ENCODE data around the gene ING2.
"Not testable (repeated sequence)": the region's sequence is repeated elsewhere in the genome, so short reads cannot be mapped to it uniquely, and the experiment has no call there.

The ING2 gene

DNA sequence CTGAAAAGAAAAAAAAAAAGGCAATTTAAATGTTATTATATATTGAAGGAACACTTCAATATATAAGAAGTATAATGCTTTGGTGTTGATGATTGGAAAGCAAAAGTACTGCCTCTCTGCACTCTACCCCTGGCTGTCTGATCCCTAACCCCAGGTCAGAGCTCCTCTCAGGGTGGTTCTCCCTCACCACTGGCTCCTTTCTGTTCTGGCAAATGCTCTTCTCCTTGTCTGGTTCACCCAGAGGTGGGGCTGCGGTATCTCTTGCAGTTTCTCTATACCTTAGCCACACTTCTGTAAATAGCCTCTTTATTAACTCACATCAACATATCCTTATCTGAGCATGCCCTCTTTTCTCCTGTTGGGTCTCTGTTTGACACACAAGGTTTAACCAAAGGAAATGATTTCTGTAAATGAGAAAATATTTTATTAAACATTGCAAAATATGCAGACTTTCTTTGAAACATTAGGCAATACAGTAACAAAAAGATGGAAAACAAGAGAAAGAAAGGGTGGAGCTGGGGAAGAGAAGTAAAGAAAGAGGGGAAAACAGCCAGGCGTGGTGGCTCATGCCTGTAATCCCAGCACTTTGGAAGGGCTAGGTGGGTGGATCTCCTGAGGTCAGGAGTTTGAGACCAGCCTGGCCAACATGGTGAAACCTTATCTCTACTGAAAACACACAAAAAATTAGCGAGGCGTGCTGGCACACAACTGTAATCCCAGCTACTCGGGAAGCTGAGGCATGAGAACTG is 45.7 kb downstream of the ING2 start:
- DNase-seq: no peak

DNA sequence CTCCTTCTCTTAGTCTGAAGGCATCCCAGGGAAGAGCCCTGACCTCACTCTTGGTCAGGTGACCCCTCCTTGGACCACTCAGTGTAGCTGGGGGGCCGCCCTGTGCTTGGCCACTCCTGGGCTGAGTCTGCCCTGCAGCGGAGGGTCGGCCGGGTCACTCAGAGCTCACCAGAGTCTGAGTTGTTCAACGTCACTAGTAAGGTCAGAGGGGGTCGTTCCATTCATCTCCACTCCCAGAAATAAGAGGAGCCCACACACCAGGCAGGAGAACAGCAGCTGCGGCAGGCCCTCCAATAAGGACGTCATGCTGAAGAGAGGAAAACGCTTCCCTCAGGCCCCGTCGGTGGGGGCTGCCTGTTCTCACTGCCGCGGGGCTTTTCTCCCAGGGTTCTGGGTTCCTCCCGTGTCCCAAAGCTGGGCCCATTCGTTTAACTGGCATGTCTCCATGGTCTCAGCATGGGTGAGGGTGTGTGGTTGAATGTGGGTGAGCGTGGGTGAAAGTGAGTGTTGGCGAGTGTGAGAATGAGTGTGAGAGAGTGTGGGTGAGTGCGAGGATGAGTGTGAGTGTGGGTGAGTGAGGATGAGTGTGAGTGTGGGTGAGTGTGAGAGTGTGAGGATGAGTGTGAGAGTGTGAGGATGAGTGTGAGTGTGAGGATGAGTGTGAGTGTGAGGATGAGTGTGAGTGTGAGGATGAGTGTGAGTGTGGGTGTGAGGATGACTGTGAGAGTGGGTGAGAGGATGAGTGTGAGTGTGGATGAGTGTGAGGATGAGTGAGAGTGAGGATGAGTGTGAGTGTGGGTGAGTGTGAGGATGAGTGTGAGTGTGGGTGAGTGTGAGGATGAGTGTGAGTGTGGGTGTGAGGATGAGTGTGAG is 47.7 kb downstream of the ING2 start:
- DNase-seq: no peak

DNA sequence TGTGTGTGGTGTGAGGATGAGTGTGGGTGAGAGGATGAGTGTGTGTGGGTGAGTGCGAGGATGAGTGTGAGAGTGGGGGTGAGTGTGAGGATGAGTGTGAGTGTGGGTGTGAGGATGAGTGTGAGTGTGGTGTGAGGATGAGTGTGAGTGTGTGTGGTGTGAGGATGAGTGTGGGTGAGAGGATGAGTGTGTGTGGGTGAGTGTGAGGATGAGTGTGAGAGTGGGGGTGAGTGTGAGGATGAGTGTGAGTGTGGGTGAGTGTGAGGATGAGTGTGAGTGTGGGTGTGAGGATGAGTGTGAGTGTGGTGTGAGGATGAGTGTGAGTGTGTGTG is 48.3 kb downstream of the ING2 start:
- not testable (repeated sequence) for DNase-seq

DNA sequence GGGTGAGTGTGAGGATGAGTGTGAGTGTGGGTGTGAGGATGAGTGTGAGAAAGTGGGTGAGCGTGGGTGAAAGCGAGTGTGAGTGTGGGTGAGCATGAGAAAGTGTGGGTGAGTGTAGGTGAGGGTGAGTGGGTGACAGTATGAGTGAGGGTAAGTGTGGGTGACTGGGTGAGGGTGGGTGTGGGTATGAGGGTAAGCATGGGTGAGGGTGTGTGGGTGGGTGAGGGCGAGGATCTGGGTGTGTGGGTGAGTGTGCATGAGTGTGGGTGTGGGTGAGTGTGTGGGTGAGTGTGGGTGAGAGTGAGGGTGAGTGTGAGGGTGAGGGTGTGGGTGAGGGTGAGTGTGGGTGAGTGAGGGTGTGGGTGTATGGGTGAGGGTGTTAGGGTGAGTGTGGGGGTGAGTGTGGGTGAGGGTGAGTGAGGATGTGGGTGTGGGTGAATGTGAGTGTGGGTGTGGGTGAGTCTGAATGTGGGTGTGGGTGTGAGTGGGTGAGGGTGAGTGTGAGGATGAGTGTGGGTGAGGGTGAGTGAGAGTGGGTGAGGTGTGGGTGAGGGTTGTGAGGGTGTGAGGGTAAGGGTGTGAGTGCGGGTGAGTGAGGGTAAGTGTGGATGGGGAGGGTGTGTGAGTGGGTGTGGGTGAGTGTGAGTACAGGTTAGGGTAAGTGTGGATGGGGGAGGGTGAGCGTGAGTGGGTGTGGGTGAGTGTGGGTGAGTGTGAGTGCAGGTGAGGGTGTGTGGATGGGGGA is 48.9 kb downstream of the ING2 start:
- DNase-seq: no peak

DNA sequence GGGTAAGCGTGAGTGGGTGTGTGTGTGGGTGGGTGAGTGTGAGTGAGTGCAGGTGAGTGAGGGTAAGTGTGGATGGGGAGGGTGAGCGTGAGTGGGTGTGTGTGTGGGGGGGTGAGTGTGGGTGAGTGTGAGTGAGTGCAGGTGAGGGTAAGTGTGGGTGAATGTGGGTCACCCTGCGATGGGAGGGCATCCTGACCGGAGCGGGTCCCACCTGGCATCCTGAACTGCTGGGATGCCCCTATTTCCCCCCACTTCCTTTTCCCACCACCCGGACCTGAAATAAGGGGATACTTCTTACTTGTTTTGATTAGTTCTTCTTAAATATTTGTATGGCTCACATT is 49.5 kb downstream of the ING2 start:
- DNase-seq: no peak

DNA sequence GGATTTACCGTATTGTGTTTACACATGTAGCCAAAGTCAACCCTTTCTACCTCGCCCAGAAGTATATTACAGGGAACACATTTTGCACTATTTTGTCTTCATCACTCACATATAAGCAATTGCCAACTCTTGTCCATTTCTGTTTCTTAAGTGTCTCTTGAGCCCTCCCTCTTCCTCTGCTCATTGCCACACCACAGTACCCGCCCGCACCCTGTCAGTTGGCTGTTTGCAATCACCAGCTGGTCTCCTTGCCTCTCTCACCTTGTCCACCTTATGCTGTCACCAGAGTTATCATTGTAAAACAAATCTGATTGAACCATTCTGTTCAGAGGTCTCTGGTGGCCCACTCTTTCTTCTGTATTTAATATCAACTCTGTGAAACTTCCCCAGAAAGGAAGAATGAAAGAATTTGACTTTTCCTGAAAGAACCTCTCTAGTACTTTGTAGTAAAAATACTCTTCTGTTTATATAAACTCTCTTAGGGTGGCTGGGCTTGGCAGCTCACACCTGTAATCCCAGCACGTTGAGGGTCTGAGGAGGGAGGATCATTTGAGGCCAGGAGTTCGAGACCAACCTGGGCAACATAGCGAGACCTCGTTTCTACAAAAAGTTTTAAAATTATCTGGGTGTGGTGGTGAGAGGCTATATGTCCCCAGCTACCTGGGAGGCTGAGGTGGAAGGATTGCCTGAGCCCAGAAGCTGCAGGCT is 50.2 kb downstream of the ING2 start:
- no peak for DNase-seq

DNA sequence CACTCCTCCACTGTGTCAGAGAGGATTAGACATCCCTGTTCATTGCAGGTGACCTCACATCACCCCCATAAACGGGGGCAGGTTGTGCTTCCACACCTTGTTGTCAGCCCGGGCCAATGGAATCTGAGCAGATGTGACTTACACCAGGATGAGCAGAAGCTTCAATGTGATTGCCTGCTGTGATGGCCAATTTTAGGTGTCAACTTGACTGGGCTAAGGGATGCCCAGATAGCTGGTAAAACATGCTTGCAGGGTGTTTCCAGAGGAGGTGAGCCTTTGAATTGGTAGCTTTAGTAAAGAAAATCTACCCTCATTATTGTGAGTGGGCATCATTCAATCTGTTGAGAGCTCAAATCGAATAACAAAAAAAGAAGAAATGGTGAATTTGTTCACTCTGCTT is 52.1 kb downstream of the ING2 start:
- no peak for DNase-seq

DNA sequence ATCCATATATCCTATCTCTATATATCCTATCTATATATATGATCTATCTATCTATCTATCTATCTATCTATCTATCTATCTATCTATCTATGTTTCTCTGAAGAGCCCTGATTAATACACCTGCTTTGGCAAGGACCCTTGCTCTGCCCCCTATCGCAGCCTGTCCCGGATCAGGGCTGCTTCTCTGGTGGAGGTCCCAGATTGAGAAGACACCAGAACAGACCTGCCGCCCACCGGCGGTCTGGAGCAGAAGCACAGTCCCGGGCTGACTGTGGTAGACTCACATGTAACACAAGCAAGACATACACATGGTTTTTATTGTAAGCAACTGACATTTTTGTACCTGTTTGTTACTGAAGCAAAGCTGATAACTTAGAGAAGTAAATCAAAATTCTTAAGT is 52.8 kb downstream of the ING2 start:
- no peak for DNase-seq

DNA sequence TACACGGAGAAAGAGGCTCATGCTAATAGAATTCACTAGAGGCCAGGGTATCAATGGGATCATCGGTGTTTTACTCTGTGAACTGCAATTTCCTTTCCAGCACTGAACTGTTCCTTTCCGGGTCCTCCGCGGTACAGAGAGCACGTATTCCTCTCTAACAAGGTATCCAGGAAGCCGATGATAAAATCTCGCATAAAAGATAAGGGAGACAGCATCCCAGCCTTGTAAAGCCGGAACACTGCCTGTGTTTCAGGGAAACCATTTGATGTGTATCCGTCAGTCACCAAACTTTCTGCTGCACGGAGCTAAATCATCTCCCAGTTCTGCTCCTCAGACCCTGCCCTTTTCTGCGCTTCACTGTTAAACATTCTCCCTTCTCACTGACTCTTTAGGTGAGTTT is 54.0 kb downstream of the ING2 start:
- DNase-seq: no peak

DNA sequence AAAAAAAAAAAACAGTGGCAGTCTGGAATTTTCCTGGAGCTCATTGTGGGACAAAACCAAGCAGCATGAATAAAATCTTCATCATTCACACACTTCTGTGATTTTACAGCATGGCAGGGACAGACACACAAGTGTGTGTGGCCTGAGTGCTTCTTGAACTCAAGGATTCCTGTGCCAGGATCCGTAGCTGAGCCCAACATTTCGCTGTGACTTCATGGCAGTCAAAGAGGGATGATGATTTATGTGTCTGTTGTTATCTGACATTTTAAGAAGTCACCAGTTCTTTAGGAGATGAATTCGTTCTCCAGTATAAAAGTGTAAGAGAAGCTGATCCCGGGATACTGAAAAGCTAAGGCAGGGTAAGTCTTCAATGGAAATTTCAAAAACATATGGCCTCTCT is 57.0 kb downstream of the ING2 start:
- DNase-seq: no peak

Data from inflammatory macrophage (primary cell).